NOMO-1 (cell line): ENCODE data around the gene ADARB2.
A peak's percentile ranks its signal among the peaks of the same experiment; 100 is the strongest.
"Not testable (repeated sequence)": the region's sequence is repeated elsewhere in the genome, so short reads cannot be mapped to it uniquely, and the experiment has no call there.

Experiments
- DNase-seq, 2 experiments: peaks; one replicate each; lab custom pipeline; 2025; ENCODE audit not compliant: unreplicated experiment in 2 of 2; lab: John Stamatoyannopoulos, UW

Gene ADARB2

DNA sequence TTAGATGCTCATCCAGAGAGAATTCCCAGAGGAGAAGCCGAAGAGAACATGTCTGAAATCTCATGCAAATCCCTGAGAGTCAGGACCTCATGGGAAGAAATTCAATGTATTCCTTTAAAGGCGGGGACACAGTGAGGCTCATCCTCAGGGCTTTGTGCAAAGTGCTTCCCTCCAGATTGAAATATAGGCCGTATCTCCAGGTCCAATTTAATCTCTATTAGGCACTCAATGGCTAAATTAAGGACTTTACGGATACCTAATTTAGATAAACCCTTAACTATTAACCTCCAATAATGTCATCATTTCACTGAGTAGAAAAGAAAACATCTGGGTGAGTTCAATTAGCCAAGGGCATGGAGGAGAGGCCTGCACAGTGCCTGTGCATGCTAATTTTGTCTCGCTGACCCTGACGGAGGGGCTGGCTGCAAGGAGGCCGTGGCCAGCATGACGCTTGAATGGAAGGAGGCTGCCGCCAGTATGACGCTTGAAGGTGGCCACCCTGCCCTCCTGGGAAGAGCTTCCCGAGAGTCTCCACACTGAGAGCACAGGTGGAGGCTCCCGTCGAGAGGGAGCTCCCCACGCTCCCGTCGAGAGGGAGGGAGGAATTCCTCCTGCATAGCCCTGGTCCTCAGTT lies 287.6 kb downstream of the ADARB2 start:
- no peak for DNase-seq

DNA sequence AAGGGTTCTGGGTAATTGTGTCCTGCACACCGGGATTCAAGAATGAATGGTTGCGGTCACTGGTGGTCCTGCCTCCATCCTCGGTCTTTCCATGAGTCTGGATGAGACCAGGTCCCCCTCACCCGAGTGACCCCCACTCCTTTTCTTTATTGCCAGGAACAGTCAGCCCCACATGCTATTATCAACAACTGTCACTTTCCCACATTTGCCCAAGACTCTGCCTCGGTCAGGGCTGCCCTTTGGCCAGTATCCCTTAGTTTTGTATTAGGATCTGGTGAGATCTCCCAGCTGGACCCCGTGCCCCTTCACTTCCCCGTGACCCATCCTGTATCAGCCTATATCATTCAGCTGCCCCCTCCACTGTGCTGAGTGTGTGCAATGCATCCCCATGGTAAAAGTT lies 288.3 kb downstream of the ADARB2 start:
- DNase-seq: no peak

GRCh38 chr10:1448252-1448930 lies 288.9 kb downstream of the ADARB2 start:
- DNase-seq: no peak

DNA sequence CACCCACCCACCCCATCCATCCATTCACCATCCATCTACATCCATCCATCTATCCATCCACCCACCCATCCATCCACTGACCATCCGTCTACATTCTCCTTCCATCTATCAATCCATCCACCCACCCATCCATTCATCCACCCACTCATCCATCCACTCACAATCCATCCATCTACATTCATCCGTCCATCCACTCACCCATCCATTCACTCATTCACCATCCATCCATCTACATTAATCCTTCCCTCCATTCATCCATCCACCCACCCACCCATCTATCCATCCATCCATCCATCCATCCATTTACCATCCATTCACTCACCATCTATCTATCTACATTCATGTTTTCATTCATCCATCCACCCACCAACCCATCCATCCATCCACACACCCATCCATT lies 292.5 kb downstream of the ADARB2 start:
- no peak for DNase-seq

GRCh38 chr10:1440897-1441296 lies 296.4 kb downstream of the ADARB2 start:
- DNase-seq: no peak

DNA sequence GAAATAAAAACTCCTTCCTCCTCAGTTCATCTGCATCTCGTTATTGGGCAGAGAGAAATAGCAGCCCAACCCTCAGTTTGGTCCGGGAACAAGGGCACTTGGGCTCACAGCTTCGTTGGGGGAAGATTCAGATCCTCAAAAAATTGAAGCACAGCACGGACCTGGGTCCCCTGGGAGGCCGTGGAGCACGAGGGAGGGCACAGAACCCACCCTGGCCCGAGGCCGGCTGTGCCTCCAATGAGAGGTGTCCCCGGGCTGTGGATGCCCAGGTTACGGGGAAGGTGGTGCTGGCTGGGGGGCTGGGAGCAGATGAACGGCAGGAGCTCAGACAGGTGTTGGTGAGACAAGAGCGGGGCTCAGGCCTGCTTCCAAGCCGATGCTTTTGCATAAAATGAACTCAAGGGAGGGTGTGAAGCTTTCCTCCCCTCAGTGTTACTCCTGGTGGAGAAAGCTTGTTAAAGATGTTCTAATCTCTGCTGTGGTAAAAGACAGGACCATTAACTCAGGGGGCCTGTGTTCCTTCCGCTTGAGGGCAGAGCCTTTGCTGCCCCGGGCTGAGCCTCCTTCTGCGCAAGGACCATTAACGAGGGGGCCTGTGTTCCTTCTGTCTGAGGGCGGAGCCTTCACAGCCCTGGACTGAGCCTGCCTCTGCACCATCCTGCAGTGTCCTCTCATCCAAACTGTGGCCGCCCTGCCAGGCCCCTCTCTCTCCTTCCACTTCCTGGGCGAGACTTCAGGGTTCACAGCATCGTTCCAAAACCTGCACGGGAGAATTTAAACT lies 302.2 kb downstream of the ADARB2 start:
- no peak for DNase-seq

DNA sequence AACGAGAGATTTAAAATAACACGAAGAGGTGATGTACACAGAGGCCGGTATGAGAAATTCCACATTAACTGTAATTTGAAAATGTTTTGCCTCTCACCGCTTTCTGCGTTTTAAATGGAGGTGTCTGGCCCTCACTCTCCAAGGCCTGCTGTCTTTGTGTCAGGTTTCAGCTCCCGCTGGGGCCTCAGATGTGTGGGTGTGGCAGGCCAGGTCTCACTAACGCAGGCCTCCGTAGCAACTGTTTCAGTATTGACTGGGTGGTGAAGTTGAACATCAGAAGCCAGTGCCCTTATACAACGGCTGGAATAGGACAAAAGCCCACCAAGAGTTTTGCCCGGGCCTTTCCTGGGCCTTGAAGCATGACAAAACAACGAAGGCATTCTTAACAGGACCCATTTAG lies 303.1 kb downstream of the ADARB2 start:
- no peak for DNase-seq

GRCh38 chr10:1432161-1432560 lies 305.2 kb downstream of the ADARB2 start:
- DNase-seq: no peak

GRCh38 chr10:1431229-1431628 lies 306.1 kb downstream of the ADARB2 start:
- DNase-seq: no peak

DNA sequence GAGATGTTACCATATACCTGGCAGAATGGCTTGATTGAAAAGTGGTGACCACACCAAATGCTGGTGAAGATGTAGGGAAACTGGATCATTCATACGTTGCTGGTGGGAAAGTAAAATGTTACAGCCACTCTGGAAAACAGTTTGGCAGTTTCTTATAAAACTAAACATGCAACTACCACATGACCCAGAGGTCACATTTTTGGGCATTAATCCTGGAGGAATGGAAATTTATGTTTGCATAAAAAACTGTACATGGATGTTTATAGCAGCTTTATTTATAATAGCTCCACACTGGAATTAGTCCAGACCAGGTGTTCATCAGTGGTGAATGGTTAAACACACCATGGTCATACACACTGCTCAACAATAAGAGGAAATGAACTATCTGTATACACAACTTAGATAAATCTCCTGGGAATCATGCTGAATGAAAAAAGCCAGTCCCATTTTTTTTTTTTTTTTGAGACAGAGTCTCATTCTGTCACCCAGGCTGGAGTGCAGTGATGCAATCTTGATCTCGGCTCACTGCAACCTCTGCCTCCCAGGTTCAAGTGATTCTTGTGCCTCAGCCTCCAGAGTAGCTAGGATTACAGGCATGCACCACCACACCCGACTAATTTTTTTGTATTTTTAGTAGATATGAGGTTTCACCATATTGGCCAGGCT lies 309.7 kb downstream of the ADARB2 start:
- DNase-seq: not testable (repeated sequence)

DNA sequence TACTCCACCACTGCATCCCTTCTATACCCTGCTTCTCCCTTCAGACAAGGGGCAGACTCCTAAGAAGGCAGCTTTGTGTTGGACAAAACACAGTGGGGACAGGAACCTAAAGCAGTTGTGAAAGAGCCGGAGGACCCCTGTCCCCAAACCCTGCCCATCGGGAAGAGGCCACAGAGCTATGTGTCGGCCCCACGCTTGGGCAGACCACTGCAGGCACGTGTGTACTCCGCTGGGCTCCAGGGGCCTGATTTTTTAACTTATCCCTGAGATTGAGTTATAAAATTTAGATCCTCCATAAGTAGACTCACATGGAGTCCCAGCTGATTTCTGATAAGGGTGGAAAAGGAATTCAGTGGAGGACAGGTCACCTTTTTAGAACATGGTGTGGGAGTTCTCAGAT lies 310.5 kb downstream of the ADARB2 start:
- DNase-seq: no peak

GRCh38 chr10:1425879-1426278 lies 311.4 kb downstream of the ADARB2 start:
- no peak for DNase-seq

DNA sequence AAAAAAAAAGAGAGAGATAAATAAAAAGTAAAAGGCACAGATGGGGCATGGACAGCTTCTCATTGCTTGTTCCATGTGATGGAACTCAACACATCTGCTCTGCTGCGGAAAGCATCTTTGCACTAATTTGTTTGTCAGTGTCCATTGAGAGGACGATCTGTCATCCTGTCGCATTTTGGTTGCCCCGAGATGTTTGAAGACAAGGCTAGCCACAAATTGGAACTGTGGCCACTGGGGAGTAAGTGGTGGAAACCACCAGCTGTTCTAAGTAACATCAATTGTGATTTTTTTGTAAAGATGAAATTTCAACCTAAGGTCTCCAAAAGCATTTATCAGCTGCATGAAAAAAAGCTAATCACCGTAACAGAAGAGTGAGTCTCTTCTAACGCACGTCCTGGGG lies 312.7 kb downstream of the ADARB2 start:
- DNase-seq: no peak

DNA sequence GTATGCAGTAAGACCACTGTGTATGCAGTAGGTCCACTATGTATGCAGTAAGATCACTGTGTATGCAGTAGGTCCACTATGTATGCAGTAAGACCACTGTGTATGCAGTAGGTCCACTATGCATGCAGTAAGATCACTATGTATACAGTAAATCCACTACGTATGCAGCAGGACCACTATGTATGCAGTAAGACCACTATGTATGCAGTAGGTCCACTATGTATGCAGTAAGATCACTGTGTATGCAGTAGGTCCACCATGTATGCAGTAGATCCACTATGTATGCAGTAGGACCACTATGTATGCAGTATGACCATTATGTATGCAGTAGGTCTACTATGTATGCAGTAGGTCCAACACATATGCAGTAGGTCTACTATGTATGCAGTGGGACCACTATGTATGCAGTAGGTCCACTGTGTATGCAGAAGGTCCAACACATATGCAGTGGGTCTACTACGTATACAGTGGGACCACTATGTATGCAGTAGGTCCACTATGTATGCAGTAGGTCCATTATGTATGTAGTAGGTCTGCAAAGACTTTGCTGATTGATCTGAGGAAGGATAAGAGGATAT lies 313.6 kb downstream of the ADARB2 start:
- no peak for DNase-seq

GRCh38 chr10:1422275-1422674 lies 315.1 kb downstream of the ADARB2 start:
- DNase-seq: no peak

DNA sequence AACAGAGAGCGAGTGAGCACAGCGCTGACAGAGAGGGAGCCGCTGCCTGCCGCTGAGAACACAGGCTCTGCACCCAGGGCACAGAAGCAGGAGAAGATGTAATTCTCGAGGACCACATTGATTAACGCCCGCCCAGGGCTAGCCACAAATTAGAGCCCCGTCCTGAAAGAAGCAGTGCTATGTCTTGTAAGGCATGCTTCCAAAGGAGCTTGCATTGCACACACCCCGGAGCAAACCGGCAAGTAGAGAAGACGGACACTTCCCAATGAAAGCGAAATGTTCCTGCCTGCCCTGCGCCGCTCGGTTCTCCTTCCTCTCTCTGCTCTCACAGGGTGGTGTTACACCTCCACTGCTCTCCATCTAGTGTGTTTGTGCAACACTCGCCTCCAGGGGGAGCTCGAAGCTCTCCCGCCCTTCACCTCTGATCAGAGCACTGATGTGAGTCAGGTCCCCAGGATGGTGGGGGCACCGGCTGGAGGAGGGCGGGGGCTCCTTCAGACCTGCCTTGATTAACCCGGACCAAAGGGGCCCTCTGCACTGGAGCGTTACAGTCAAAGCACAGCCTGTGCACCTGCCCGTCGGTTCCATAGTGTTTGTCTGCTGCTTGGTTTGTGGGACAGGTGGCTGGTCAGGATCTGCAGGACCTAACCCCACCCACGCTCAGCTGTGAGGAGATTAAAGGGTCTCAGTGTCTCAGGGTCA lies 316.5 kb downstream of the ADARB2 start:
- peak; percentile 56 to 72 for DNase-seq

DNA sequence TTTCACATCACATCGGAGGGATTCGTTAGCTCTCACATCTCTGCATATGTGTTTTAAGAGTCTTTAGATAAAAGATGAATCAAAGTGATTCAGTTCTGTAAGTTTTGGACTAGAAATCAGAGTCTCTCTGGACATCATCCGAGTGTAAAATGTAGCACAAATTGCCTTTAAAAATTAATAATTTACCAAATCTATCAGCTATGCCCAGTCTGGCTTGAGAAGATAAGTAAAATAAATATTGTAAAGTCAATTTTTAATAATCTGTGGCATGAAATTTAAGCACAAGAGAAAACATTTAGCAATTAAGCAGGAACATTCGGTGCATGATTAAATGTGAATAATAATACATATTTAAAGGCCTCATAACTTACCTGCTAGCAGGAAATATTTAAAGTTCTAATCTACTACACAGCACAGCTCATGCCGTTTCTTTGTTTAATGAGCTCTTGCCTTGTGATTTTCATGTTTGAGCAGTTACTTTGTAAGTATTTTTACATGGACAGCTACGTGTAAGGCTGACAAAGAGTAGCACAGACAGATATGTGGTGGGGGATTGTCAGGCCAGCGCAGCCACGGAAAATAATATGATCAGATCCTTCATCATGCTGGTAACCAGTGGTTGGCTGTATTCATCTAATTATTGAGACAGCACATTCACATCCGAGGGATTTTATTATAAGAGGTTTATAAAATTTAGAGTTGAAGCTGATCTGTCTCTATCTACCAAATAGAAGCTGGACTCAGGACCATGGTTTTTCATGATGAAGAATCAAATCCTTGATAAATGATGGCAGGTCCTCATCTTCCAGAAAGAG lies 317.3 kb downstream of the ADARB2 start:
- no peak for DNase-seq

GRCh38 chr10:1418031-1418550 lies 319.2 kb downstream of the ADARB2 start:
- no peak for DNase-seq

DNA sequence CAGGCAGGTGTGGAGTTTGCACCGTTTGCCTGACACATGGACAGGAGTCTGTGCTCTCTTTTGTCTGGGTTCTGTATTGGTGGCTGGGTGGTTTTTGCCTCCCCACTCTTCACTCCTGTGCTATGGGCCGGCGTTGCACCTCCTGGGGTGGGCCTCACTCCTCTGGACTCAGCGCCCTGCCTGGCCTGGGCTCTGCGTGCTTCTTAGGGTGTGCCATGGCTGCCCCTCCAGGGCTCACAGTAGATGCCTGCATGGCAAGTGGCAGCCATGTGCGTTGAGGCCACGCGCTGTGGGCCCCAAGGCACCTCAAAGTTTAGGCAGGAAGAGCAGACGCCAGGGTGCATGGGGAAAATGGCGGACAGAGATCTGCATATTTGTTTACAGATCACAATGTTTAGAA lies 319.8 kb downstream of the ADARB2 start:
- no peak for DNase-seq
